H1 (cell line): ENCODE results near the gene ARFGAP3. TPM values are rescaled to one million over a fixed set of nuclear protein-coding genes. Genes with fewer than 3 reads are reported as not detected.

Experiments used
- CBX5 ChIP-seq: fragments of 300-800, 300-1000 bp; sonication (generic); IDR thresholded peaks from 2 replicates; pipeline ENCODE4 v1.7.1; 2016; ENCODE audit warnings: antibody characterized with exemption, low read length, low read depth
- HDAC6 ChIP-seq: IDR thresholded peaks from one replicate; pipeline ENCODE4 v1.7.1; 2012; ENCODE audit warnings: low read depth, mild to moderate bottlenecking, inconsistent platforms, low read length, moderate library complexity
- SIN3A ChIP-seq, 2 experiments: IDR thresholded peaks in 1 of 2; conservative IDR thresholded peaks in 1 of 2; 2 replicates each; pipeline ENCODE4 v1.6.1; 2011 to 2012; ENCODE audit warnings: low read length in 2 of 2, improper control_type of control experiment in 1 of 2, low read depth in 1 of 2, mild to moderate bottlenecking in 1 of 2
- SP2 ChIP-seq: IDR thresholded peaks from 2 replicates; pipeline ENCODE4 v1.6.1; 2012; ENCODE audit warnings: mild to moderate bottlenecking, low read length, inconsistent platforms
- SUZ12 ChIP-seq: fragments of 200-600 bp; sonication (generic); IDR thresholded peaks from 2 replicates; pipeline ENCODE4 v1.6.1; 2012; ENCODE audit warnings: mild to moderate bottlenecking, inconsistent platforms, low read length, moderate library complexity, mixed read lengths
- TAF1 ChIP-seq: IDR thresholded peaks from 2 replicates; pipeline ENCODE4 v1.6.1; 2011; ENCODE audit warnings: mild to moderate bottlenecking, low read depth, low read length
- polyA plus RNA-seq, 7 experiments: library from polyadenylated mRNA; depleted of rRNA in 3 of 7; stranded (reverse) in 5 of 7; unstranded in 2 of 7; fragments of >200 nt in 5 of 7; fragments of 200-250 nt in 2 of 7; gene quantifications; 1 replicate in 5 of 7; 2 replicates in 1 of 7; 4 replicates in 1 of 7; pipeline versions ENCODE4 v1.2.1 to v1.2.3, GENCODE V29; 2011 to 2013; ENCODE audit warnings: missing spikeins in 2 of 7, mixed read lengths in 2 of 7
- total RNA-seq: library from RNA; stranded (reverse); fragmentation: NEBNext Ultra II Directional; extraction: Animal tissue kit (Norgen Biotek cat#: 25700); gene quantifications from 2 replicates; pipeline ENCODE4 v1.2.1, GENCODE V29; 2021

ARFGAP3 gene
- total and polyA plus RNA-seq, 2 of the 8 experiments (the other 6 are each of a cell fraction or from before 2014, with no cell fraction given), result 9.7 to 16.0 TPM

GRCh38 chr22:42897960-42898359 is 40.9 kb upstream of the ARFGAP3 start (continued):
- TF ChIP-seq SIN3A (conservative IDR thresholded peaks at IDR 0.05 in 1 of 2, IDR thresholded peaks at IDR 0.05 in 1 of 2; ENCODE audit: low read depth in 1 of 2, low read length in 2 of 2) (no peak), CBX5 (no peak), TAF1 (no peak), SUZ12 (no peak), SP2 (no peak), HDAC6 (no peak)
